ENCODE measurements around the gene ETV1. TPM values are rescaled to one million over a fixed set of nuclear protein-coding genes. Genes with fewer than 3 reads are reported as not detected.

The ETV1 gene
- total RNA-seq, 2 donors from 2014 or later, result 15.8 to 31.2 TPM

DNA sequence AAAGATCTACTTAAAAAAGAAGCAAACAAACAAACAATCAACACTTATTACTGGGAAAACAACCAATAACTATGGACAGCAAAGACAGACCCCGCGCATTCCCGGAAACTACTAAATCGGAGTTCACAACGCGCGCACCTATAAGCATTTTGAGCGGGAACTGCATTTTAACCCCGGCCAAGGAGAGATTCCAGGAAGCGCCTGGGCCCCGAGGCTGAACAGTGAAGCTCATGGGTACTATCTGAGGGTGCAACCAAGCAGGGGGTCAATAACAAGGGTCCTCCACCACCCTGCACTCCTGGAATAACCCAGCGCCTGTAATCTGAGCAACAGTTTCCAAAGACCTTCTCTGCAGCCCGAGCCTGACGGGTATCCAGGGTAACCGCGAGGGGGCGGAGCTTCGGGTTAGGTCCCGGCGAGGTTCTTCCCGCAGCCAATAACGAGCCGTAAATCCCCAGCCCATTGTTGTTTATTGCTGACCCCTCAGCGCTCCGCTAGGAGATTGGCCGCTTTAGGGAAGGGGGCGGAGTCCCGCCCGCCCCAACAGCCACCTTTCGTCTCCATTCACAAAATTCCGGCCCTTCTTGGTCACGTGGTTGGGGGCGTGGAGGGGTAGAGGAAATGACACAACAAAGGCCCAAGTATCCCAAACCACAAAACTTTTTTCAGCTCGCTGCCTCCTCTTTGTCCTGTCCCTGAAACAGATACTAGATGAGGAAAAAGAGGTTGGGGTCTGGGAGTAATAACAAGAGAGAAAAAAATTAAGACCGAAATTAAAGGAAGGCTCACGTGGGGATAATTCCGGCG is 1.7 kb upstream of the ETV1 start:
- DNase-seq, result peak; percentile 99
- TF ChIP-seq, protein P1, sequence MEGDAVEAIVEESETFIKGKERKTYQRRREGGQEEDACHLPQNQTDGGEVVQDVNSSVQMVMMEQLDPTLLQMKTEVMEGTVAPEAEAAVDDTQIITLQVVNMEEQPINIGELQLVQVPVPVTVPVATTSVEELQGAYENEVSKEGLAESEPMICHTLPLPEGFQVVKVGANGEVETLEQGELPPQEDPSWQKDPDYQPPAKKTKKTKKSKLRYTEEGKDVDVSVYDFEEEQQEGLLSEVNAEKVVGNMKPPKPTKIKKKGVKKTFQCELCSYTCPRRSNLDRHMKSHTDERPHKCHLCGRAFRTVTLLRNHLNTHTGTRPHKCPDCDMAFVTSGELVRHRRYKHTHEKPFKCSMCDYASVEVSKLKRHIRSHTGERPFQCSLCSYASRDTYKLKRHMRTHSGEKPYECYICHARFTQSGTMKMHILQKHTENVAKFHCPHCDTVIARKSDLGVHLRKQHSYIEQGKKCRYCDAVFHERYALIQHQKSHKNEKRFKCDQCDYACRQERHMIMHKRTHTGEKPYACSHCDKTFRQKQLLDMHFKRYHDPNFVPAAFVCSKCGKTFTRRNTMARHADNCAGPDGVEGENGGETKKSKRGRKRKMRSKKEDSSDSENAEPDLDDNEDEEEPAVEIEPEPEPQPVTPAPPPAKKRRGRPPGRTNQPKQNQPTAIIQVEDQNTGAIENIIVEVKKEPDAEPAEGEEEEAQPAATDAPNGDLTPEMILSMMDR (conservative IDR thresholded peaks at IDR 0.05), result no peak
- Histone ChIP-seq H3K36me3 (ENCODE audit: control insufficient read depth, insufficient read depth, low read length) (no peaks in the 10 kb centered on the region), H3K9me3 (ENCODE audit: control insufficient read depth, low read length) (no peaks in the 10 kb centered on the region), H3K27me3 (ENCODE audit: control insufficient read depth, insufficient read depth, low read length, poor library complexity, severe bottlenecking) (no peaks in the 10 kb centered on the region), H3K4me3 (ENCODE audit: low read length) (peak overlapping the region; percentile 95), H3K27ac (ENCODE audit: low read depth, low read length) (peak overlapping the region; percentile 93), H3K9ac (ENCODE audit: extremely low read depth, low read length, poor library complexity, severe bottlenecking) (peak overlapping the region; percentile 81), H3K4me1 (ENCODE audit: control insufficient read depth, insufficient read depth, low read length) (no peaks in the 10 kb centered on the region)
- H3K4me3 Mint-ChIP-seq, result no peak overlapping the region
- no peaks in the 10 kb centered on the region for H3K27me3 Mint-ChIP-seq (ENCODE audit: insufficient read depth)
- WGBS, 2 experiments (ENCODE audit: insufficient coverage in 1 of 2, insufficient read length in 1 of 2), result 3 to 8% methylated on average over 14 to 35 of the region's 38 CpGs
- peaks cover 8% of the 10 kb centered on the region for H3K4me1 Mint-ChIP-seq
- H3K36me3 Mint-ChIP-seq (ENCODE audit: low read depth), result no peaks in the 10 kb centered on the region
- H3K9me3 Mint-ChIP-seq, result no peaks in the 10 kb centered on the region
- no peak overlapping the region for H3K27ac Mint-ChIP-seq

DNA sequence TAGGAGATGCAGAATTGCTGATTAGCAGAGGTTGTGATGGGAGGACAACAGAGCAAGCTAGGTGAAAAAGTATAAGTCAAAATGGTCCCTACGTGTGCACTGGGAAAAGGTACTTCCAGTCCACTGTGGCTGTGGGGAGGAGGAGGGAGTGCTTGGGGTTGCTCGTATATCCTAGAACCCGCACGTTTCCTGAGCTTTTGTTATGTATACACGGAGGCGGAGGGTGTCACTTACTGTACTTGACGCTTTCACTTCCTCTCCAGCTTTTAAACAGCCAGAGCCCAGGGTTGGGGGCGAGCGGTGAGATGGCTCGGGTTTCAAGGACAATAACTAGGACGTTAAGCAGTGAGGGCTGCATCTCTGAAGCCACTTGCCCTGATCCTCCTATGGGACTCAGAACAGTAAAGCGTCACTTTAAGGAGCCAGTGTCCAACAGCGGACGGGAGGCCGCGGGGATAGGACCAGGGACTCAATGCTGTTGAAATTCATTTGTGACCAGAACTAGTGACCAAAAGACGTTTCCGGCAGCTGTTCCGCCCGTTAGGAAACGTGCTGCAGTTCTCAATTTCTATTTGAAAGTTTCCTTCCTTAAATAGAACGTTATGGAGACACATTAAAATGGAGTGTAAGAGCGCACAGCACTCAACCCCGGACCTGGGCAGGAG is 985 bp upstream of the ETV1 start:
- WGBS, 2 experiments (ENCODE audit: insufficient coverage in 1 of 2, insufficient read length in 1 of 2), result 0 to 1% methylated on average over 12 to 24 of the region's 24 CpGs
- H3K9me3 Mint-ChIP-seq, result no peaks in the 10 kb centered on the region
- H3K9ac ChIP-seq (ENCODE audit: extremely low read depth, low read length, poor library complexity, severe bottlenecking), result peak overlapping the region; percentile 81
- H3K4me1 ChIP-seq (ENCODE audit: control insufficient read depth, insufficient read depth, low read length), result no peaks in the 10 kb centered on the region
- peak; percentile 94 for DNase-seq
- H3K36me3 ChIP-seq (ENCODE audit: control insufficient read depth, insufficient read depth, low read length), result no peaks in the 10 kb centered on the region
- H3K4me1 Mint-ChIP-seq, result peaks cover 15% of the 10 kb centered on the region
- H3K27me3 ChIP-seq (ENCODE audit: control insufficient read depth, insufficient read depth, low read length, poor library complexity, severe bottlenecking), result no peaks in the 10 kb centered on the region
- no peaks in the 10 kb centered on the region for H3K27me3 Mint-ChIP-seq (ENCODE audit: insufficient read depth)
- TF ChIP-seq, protein P1 (conservative IDR thresholded peaks at IDR 0.05), result no peak
- no peak overlapping the region for H3K27ac Mint-ChIP-seq
- peak overlapping the region; percentile 95 for H3K4me3 ChIP-seq (ENCODE audit: low read length)
- H3K27ac ChIP-seq (ENCODE audit: low read depth, low read length), result peak overlapping the region; percentile 91
- H3K4me3 Mint-ChIP-seq, result no peak overlapping the region
- no peaks in the 10 kb centered on the region for H3K9me3 ChIP-seq (ENCODE audit: control insufficient read depth, low read length)
- H3K36me3 Mint-ChIP-seq (ENCODE audit: low read depth), result no peaks in the 10 kb centered on the region

DNA sequence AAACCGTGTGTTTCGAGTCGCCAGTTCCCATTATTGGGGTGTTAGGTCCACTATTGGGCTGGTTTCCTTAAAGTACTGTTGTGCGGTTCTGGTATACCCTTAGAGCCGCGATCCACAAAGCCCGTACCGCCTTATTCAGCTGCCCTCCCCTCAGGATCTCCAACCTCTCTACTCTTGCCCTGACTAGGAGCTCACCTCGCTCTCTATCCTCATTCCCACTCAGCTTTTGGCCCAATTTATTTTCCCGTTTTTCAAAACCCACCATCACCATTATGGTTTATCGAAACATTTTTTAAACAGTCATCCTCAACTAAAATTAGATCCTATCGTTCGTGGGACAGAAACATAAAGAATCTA is 461 bp upstream of the ETV1 start:
- Histone ChIP-seq H3K9ac (ENCODE audit: extremely low read depth, low read length, poor library complexity, severe bottlenecking) (peak overlapping the region; percentile 81), H3K9me3 (ENCODE audit: control insufficient read depth, low read length) (no peaks in the 10 kb centered on the region), H3K4me3 (ENCODE audit: low read length) (peak overlapping the region; percentile 95), H3K4me1 (ENCODE audit: control insufficient read depth, insufficient read depth, low read length) (no peaks in the 10 kb centered on the region), H3K36me3 (ENCODE audit: control insufficient read depth, insufficient read depth, low read length) (no peaks in the 10 kb centered on the region), H3K27me3 (ENCODE audit: control insufficient read depth, insufficient read depth, low read length, poor library complexity, severe bottlenecking) (no peaks in the 10 kb centered on the region), H3K27ac (ENCODE audit: low read depth, low read length) (peak overlapping the region; percentile 91)
- Mint-ChIP-seq H3K27ac (no peak overlapping the region), H3K4me3 (no peak overlapping the region), H3K9me3 (no peaks in the 10 kb centered on the region), H3K27me3 (ENCODE audit: insufficient read depth) (no peaks in the 10 kb centered on the region), H3K4me1 (peaks cover 19% of the 10 kb centered on the region), H3K36me3 (ENCODE audit: low read depth) (no peaks in the 10 kb centered on the region)
- DNase-seq, result no peak
- TF ChIP-seq, protein P1 (conservative IDR thresholded peaks at IDR 0.05), result no peak
- WGBS, 2 experiments (ENCODE audit: insufficient coverage in 1 of 2, insufficient read length in 1 of 2), result 1 to 6% methylated on average over 7 to 13 of the region's 13 CpGs
